ENCODE measurements around the gene SKI.
"Not testable (repeated sequence)": the region's sequence is repeated elsewhere in the genome, so short reads cannot be mapped to it uniquely, and the experiment has no call there.

Gene SKI

DNA sequence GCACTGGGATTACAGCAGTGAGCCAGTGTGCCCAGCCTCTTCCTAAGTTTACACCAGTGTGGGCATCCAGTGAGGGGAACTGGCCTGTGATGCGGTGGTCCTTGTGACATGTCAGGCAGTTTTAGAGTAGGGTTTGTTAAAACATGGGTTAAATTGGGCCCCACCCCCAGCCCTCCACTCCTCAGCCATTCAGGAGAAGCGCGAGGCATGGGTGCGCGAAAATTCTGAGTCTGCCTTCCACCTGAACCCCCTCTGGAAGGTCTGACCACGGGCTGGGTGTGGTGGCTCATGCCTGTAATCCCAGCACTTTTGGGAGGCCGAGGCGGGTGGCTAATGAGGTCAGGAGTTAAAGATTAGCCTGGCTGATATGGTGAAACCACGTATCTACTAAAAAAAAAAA is 51.7 kb downstream of the SKI start:
- DNase-seq: no peak

DNA sequence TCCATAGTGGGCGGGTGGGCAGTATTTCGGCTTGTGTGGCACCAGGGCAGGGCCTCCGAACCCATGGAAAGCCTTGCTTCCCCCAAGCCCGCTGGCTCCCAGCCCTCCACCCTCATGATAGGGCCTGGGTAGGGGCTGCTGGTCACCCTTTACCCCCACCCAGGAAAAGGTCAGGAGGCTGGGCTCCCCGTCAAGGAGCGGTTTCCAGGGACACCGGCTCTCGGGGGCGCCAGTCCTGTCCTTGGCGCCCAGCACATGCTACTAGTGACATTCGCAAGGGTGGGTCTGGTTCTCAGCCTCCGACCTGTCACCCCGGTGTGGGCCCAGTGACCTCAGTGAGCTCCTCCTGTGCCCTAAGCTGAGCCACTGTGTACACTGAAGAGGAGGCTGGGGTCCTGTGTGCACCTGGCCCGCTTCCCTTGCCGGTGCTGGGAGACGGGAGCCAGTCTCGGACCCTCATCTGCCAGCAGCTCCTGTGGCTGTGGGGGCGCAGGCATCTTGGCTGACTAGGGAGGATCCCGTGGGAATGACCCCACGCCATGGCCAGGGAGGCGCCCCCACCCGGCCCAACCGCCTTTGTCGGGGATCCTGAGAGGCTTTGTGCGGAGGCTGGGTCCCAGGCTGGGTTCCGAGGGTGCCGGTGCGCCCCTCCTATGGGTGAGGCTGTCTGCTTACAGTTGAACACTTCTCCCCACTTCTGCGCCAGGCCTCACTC is 54.6 kb downstream of the SKI start:
- no peak for DNase-seq

DNA sequence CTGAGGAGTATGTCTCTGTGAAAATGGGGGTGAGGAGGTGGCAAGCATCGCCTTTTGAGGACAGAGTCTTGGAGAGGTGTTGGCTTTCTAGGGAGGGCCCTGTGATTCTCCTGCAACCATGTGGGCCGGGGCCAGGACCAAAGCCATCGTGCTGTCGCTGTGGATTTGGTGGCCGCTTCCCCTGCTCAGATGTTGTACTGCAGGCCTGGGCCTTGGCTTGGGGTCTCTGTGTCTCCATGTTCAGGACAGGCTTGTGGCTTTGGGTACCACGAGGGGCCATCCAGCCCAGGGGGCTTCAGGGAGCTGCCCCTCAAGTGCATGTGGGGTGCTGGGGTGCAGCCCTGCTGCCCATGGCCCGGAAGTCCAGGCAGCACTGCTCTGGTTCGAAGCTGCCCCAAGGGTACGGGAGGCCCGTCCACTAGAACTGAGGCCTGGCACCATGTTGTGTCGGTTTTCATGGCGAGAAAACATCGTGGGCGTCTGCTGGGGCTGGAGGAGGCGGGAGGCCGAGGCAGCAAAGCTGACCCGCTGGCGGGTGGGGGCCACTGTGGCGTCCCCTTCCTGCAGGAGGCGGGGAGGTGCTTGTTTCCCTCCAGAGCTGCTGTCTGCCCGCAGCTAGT is 55.4 kb downstream of the SKI start:
- DNase-seq: no peak

DNA sequence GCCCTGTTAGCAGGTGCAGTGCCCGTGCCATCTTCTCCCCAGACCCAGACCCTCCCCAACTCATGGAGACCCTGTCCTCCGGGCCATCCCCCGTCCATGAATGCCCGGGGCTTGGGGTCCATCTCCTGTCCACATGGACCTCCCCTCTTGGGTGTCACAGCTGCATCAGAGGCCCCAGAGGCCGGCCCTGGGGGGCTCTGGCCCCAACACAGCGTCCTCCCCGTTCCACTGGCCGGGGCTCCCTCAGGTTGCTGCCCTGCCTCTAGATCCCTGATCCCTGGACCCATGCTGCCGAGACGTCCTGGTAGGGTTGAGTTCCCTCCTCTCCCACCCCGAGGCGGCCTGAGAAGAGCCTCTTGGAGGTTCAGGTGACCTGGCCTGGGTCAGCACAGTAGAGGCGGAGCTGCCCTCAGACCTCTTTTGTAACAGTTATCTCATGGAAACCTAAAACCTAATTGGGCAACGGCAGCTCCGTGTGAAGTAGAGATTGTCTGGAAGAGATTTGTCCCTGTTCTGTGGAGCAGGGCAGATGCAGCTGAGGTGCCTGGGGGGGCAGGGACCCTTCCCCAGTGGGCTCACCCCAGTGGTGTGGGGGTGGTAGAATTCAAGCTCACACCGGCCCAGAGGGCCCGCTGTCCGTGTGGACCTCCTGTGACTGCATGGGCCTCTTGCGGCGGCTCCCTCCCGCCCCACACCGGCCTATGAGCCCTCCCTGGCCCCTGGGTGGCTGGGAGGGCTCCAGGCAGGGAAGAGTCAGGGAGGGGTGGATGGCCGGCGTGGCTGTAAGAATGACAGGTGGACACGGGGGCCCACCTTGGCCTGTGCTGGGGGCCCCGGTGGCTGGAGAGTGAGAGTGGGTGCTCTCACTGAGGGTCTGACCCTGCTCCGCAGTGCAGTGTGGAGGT is 56.1 kb downstream of the SKI start:
- DNase-seq: no peak

DNA sequence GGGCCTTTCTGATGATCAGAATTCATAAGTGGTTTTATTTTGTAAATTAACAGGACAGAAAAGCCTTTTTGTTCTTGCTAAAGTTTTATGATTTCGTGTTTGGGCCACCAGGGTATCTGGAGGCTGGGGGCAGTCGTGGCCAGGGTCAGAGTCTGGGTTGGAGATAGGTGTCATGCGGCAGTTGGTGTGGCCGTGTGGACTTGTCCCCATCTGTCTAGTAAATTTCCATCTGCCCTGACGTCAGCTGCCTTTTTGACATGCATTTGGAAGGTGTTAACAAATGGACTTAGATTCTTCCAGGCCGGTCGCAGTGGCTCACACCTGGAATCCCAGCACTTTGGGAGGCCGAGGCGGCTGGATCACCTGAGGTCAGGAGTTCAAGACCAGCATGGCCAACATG is 56.8 kb downstream of the SKI start:
- DNase-seq: no peak

DNA sequence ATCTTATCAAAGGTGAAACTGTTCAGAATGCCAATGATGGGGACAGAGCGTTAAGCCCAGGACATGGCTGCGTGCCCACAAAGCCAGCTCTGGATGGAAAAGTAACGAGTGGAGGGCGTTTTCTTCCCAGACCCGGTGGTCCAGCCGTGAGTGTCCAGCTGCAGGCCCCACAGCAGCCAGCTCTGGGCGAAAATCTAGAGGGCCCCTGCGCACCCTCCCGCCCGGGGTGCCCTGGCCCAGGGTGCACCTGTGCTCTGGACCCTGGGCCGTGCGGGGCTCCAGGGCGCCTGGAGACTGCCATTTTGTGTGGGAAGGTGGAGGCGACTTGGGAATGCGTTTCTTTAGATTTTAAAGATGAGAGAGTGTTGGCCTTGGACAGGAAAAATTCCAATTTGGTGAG is 58.8 kb downstream of the SKI start:
- no peak for DNase-seq

DNA sequence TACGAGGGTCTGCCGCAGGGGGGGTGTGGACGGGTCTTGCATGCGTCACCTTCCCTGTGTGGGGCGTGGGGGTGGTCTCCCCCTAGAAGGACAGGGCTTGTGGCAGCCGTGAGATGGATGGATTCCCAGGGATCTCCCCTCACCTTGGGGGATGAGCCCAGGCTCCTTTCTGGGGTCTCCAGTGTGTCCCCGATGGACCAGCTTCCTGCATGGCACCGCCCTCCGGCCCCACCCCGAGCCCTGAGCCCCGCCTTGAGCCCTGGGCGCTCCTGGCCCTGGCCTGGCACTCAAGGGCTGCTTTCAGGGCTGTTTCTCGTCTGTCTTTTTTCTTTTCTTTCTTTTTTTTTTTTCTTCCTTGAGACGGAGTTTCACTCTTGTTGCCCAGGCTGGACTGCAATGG is 59.5 kb downstream of the SKI start:
- no peak for DNase-seq

DNA sequence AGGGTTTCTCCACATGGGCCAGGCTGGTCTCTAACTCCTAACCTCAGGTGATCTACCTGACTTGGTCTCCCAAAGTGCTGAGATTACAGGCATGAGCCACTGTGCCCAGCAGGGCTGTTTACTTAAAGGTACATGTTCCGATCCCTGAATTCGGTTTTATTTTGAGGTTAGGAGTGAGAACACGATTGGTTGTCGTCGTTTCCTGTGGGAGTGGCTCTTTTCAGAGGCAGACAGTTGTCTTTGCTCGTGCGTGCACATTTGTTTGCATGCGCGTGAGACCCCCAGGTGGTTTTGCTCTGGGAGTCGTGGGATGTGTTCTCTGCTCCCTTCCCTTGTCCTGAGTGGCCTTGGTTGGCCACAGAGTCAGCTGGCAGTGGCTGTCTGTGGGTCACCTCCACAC is 60.2 kb downstream of the SKI start:
- no peak for DNase-seq

DNA sequence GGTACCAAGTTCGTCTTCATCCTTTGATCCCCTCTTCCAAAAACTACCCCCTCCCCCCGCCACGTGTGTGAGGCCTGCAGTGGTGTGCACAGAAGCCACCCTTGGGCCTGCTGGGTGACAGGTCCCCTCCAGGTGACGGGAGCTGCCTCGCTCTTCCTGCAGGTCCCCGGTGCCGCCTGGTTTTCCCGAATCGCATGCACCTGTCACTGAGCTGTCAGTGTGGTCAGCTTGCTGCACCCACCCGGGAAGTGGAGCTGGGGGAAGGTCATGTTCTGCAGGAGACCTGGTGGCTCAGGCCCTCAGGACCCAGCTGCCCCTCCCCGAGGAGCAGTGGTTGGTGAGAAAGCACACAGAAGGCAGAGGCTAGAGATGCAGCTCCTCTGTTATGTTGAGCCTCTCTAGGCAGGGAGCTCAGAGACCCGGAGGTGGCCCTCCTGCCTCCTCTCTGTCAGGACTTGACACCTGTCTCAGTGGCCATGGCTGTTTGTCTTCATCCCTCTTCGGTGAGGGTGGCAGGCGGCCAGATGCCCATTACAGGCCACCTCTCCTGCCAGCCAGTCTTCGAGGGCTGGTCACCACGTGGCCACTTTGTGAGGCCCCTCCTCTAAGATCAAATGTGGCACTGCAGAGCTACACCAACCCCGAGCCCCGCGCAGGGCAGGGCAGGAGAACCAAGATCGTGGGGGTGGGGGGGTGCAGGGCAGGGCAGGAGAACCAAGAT is 60.9 kb downstream of the SKI start:
- DNase-seq: no peak

DNA sequence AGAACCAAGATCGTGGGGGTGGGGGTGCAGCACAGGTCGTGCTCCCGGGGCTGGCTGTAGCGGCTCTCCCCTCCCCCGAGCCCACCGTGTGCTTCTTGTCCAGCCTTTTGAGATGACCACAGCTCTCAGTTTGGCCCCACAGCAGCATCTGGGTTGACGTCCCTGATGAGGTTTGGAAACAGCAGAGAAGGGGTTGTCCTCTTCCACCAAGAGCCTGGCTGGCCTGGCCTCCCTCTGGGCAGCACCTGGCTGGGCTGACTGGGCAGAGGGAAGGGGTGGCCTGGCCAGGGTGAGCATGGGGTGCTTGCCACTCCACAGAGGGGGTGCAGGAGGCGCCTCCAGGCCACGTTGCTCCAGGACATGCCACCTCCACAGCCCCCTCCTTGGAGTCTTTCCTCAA is 61.5 kb downstream of the SKI start:
- DNase-seq: no peak

DNA sequence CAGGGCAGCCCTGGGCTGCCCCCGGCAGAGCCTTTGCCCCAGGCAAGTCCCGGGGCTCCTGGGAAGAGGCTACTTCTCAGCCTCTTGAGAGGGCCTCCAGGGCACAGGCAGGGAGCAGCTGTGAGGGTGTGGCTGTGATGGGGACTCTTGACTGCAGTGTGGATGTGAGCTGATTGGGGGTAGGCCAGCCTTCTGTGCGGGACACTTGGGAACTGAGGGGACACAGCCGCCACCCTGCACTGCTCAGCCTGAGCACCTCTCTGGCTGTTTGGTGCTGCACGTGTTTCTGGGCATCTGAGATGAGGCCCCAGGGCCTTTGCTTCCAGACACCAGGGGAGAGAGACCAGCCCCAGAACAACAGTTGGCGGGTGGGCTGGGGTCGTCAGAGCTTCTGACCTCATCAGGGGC is 62.1 kb downstream of the SKI start:
- DNase-seq: peak; percentile 74

DNA sequence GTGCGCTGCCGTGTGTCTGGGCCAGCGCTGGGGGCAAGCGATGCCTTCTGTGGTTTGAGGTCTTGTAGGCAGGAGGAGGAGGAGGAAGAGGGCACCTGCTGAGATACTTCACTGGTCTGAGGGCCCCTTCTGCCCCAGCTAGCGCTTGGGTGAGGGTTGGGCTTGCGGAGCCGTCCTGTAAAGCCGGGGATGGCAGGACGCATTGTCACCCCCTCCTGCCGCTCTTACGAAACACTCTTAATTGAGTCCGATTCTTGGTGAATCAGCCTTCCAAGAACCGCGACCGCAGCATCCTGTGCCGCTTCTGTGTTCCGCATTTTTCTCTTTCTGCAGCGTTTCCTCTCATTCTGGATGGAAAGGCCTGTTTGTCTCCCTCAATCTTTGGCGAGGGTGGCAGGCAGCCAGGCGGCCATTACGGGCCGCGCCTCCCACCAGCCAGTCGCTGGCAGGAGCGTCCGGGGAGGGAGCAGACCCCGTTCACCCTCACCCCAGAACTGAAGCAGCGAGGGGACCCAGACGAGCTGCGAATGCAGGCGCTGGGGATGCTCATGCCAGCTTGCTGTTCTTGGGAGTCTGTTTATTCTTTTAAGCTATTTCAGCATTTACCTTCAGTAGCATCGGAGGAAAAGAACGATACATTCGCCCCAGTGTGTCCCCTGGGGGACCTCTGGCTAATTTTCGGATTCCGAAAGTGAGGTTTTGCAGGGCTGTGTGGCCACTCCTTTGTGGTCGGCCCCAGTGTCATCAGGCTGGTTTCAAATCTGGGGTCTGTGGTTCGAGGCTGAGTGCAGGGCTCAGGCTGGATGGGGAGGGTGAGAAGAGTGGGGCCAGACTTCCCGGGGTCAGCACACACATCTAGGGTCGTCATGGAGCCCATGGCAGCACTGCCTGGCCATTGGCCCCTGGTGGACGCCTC is 62.7 kb downstream of the SKI start:
- peak; percentile 91 for DNase-seq

DNA sequence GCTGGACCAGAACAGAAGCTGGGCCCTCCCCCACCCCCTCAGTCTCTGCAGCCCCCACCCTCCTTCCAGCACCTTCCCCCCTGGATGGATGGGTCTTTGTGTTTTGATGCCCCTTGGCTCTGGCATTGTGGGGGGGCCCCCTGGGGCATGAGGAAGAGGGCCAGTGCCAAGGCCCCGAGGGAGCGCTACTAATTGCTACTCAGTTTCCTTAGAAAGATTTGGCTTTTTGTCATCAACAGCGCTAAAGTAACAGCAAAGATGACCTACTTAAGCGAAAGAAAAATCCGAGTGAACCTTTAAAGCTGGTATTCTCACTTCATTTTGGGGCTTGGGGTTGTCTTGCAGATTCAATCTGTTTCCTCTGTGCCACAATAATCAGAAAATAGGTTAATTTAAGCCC is 63.5 kb downstream of the SKI start:
- DNase-seq: no peak

DNA sequence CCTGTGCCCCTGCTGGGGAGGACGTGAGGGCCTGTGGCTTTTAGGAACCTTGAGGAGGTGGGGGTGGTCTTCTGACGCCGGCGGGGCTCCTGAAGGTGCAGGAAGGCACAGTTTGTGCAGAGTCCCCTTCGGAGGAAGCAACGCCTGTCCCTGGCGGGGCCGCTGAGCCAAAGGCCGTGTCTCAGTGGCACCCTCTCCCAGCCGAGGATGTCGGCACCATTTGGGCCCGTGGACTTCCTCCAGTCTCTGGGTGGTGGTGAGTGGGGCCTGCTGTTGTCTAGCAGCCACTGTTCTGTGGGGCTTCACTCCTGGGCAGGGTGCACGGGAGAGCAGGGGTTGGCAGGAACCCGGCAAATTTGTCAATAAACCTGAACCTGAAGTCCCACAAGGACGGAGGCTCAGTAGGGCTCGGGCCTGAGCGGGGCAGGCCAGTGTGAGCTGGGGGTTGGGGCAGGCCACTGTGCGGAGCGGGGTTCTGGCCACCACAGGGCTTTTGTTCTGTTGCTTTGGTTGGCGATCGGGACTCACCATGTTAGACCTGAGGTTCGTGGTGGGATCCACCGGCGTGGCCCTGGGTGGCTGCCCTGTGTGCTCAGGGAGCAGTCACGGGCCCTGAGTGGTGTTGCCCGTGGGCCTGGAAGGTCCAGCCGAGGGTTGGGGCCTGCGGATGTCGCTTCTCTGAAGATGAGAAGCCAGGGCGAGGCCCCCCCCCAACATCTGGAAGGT is 64.8 kb downstream of the SKI start:
- DNase-seq: no peak

DNA sequence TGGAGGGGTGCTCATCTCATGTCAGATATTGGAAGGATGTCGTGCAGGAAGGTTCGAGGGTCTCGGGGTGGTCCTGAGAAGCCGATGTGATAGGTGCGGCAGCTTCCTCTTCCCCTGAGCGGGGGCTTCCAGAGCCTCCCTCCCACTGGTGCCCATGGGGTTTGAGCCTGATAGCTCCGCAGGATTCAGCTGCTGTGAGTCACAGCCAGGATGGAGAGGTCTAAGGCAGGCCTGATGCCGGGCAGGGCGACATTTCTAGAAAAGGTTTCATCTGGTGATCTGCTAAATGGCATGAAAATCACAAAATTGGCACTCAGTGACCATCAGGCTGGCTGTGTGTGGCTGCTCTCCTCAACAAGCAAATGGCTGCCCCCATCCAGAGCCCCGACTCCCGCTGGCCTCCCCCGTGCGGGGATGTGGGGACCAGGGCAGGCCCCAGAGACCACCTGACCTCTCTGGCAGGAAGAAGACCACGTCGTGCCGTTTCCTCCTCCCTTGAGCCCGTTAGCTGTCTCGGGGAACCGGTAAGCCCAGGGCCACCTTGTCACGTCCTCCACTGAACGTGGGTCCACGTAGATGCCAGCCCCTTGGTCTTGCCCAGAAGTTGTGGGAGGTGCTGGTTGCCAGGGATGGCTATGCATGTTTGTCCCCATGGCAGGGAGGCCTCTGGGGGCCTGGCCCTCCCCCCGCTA is 66.1 kb downstream of the SKI start:
- no peak for DNase-seq

DNA sequence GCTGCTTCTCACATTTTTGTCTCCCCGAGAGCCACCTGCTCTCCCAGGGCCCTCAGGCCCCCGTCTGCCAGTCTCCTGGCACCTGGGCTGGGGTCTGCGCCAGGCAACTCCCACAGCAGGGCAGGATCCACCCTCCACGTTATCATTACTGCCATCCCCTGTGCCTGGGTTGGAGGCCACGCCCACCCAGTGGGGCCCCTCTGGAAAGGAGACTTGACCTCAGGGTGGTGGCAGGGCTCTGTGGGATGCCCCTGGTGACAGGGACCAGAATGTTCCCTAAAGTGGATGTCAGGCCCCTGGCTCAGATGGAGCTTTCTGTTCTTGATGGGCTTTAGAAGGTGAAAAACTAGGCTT is 66.6 kb downstream of the SKI start:
- no peak for DNase-seq

DNA sequence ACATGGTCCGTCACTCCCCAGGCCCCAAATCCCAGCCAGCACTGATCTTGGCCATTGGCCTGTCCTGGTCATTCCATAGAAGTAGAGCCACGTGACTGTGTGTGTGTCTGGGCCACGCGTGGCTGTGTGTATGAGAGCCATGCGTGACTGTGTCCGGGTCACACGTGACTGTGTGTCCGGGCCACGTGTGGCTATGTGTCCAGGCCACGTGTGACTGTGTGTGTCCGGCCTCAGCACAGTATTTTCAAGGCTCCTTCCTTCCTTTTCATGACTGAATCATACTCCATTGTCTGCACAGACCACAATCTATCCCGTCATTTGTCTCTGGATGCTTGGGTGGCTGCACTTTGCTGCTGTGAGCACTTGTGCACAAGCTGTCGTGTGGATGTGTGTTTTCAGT is 67.4 kb downstream of the SKI start:
- no peak for DNase-seq

DNA sequence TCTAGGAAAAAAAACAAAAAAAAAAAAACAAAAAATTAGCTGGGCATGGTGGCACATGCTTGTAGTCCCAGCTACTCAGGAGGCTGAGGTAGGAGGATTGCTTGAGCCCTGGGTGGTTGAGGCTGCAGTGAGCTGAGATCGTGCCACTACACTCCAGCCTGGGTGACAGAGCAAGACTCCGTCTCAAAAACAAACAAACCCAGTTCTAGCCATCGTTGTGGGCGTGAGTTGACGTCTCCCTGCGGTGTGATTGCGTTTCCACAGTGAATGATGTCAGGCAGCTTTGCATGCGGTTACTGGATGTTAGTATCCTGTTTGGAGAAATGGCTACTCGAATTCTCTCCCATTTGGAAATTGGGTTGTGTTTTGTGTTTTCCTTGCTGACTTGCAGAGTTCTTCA is 68.1 kb downstream of the SKI start:
- not testable (repeated sequence) for DNase-seq

DNA sequence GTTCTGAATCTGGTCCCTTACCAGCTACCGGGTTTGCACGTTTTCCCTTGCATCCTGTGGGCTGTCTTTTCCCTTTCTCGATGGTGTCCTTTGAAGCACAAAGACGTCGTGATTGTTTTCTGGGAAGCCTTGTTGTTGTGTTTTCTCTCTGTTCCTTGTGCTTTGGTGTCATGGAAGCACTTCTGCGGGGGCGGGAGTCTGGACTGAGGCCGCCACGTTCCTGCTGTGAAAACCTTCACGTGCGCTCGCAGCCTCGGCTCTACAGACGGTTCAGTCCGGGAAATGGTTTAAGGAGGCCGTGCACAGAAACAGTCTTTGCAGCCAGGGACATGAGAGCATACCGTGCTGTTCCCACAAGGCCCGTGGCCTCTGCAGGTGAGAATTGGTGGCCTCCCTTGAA is 68.5 kb downstream of the SKI start:
- no peak for DNase-seq

DNA sequence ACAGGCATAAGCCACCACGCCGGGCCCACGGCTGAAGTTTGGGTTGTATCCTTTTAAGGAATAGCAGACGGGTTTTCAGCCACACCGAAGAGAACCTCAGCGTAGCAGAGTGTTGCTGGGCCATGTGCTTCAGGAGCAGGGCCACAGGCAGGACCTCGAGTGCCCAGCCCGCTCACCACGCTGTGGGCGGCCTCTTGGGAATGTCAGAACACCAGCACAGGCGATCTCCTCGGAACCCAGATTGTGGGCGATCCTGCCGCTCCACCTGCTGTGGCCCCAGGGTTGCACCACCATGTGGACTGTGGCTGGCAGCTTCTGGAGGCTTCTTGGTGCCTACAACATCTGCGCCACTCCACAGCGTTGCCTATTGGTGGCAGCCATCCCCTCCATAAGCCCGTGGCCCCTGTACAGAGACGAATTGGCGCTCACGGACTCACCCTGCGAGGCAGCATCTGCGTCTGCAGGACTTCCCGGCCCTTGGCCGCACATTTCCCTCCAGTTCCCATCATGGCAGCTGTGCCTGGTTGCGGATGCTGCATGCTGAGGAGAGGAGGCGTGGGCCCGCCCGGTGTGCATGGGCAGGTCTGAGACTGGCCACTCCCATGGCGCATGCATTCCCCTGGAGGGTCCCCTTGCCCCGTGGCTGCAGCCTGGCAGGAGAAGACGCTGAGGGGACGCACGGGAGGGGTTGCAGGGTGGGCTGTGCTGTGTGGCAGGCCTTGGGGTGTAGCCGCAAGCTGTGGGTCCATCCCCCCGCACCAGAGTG is 69.3 kb downstream of the SKI start:
- DNase-seq: no peak
